Measurements from ENCODE around the gene CNPY3. TPM values are rescaled to one million over a fixed set of nuclear protein-coding genes. Genes with fewer than 3 reads are reported as not detected.

The CNPY3 gene
- total and polyA plus RNA-seq, 10 of the 15 experiments (the other 5 are each of a cell fraction or from before 2014, with no cell fraction given): 7.2 to 102 (median 73.6) TPM

DNA sequence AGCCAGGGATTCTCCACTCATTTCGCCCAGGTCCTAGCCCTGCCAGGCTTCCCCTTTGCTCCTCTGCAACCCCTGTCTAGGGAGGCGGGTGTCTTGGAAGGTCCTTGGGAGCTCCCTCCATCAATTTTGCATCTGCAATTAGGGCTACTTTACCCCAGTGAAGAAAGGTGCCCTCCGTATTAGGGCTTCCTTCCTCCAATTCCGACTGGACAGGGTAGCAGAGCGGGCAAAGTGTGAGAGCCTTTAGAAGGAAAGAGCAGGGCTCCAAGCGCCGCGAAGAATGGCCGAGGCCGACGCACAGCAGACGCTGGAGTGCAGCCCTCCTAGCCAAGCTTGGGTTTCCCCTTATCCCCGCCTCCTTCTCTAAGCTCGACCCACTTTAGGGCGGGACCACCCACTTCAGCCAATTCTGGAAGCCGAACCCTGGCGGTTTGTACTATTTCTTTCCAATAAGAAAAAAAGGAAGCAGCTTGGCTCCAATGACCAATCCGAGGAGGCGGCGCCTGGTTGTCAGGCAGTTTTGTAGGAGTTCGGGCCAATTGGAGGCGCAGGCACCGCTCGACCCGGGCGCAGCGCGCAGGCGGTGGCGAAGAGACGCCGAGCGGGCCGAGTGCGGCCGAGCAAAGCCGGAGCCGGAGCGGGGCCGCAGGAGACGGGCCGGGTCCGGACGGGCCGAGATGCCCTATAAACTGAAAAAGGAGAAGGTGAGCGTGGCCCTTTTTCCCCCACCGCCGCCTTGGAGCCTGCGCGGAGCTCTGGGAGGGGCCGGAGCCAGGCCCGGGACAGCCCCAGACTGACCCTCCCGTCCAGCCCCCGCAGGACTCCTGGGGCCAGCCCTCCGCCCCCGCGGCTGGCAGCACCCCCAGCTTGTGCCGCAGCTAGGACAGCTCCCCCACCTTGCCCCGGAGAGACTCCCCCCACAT lies 55.0 kb downstream of the CNPY3 start, which contains the start of gene PPP2R5D (continued):
- TF ChIP-seq, protein P1, sequence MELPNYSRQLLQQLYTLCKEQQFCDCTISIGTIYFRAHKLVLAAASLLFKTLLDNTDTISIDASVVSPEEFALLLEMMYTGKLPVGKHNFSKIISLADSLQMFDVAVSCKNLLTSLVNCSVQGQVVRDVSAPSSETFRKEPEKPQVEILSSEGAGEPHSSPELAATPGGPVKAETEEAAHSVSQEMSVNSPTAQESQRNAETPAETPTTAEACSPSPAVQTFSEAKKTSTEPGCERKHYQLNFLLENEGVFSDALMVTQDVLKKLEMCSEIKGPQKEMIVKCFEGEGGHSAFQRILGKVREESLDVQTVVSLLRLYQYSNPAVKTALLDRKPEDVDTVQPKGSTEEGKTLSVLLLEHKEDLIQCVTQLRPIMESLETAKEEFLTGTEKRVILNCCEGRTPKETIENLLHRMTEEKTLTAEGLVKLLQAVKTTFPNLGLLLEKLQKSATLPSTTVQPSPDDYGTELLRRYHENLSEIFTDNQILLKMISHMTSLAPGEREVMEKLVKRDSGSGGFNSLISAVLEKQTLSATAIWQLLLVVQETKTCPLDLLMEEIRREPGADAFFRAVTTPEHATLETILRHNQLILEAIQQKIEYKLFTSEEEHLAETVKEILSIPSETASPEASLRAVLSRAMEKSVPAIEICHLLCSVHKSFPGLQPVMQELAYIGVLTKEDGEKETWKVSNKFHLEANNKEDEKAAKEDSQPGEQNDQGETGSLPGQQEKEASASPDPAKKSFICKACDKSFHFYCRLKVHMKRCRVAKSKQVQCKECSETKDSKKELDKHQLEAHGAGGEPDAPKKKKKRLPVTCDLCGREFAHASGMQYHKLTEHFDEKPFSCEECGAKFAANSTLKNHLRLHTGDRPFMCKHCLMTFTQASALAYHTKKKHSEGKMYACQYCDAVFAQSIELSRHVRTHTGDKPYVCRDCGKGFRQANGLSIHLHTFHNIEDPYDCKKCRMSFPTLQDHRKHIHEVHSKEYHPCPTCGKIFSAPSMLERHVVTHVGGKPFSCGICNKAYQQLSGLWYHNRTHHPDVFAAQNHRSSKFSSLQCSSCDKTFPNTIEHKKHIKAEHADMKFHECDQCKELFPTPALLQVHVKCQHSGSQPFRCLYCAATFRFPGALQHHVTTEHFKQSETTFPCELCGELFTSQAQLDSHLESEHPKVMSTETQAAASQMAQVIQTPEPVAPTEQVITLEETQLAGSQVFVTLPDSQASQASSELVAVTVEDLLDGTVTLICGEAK (IDR thresholded peaks at IDR 0.05; ENCODE audit: borderline replicate concordance): no peak
- TF ChIP-seq ZNF274 (IDR thresholded peaks at IDR 0.05; ENCODE audit: insufficient read depth, insufficient read length): no peak
- TF ChIP-seq ATF2 (IDR thresholded peaks at IDR 0.05; ENCODE audit: low read length): no peak
- TF ChIP-seq RB1 (IDR thresholded peaks at IDR 0.05; ENCODE audit: borderline replicate concordance): no peak
- peak; percentile 39 for TF ChIP-seq FOS (IDR thresholded peaks at IDR 0.05; ENCODE audit: borderline replicate concordance, extremely low read depth, insufficient read length)
- TF ChIP-seq HDAC2 (IDR thresholded peaks at IDR 0.05): no peak
- peak; percentile 35 for TF ChIP-seq IKZF1 (conservative IDR thresholded peaks at IDR 0.05)
- TF ChIP-seq SP1 (IDR thresholded peaks at IDR 0.05; ENCODE audit: low read depth, low read length): peak; percentile 72
- no peak for TF ChIP-seq CBX3 (IDR thresholded peaks at IDR 0.05; ENCODE audit: borderline replicate concordance, low read depth)
- no peak for TF ChIP-seq MTA3 (IDR thresholded peaks at IDR 0.05; ENCODE audit: borderline replicate concordance, low read length)
- no peak for TF ChIP-seq IRF5 (IDR thresholded peaks at IDR 0.05; ENCODE audit: borderline replicate concordance)
- no peak for TF ChIP-seq EZH2 (IDR thresholded peaks at IDR 0.05; ENCODE audit: borderline replicate concordance, control insufficient read depth, low read depth, low read length)
- no peak for TF ChIP-seq CBX5 (IDR thresholded peaks at IDR 0.05; ENCODE audit: low read depth)
- no peak for TF ChIP-seq KAT2A (conservative IDR thresholded peaks at IDR 0.05; ENCODE audit: control insufficient read depth, low read depth, low read length)
- TF ChIP-seq WRNIP1 (IDR thresholded peaks at IDR 0.05; ENCODE audit: borderline replicate concordance, low read depth, low read length): no peak
- TF ChIP-seq ZBED1 (IDR thresholded peaks at IDR 0.05; ENCODE audit: borderline replicate concordance): no peak
- TF ChIP-seq CHD1 (IDR thresholded peaks at IDR 0.05; ENCODE audit: low read depth, low read length): no peak
- TF ChIP-seq TARDBP (IDR thresholded peaks at IDR 0.05; ENCODE audit: borderline replicate concordance): no peak
- no peak for TF ChIP-seq GABPA (IDR thresholded peaks at IDR 0.05; ENCODE audit: low read depth)
- peak; percentile 64; the same call in 1 of the 2 replicates for TF ChIP-seq SMAD5 (IDR thresholded peaks at IDR 0.05; ENCODE audit: low read depth)
- TF ChIP-seq, protein P2, sequence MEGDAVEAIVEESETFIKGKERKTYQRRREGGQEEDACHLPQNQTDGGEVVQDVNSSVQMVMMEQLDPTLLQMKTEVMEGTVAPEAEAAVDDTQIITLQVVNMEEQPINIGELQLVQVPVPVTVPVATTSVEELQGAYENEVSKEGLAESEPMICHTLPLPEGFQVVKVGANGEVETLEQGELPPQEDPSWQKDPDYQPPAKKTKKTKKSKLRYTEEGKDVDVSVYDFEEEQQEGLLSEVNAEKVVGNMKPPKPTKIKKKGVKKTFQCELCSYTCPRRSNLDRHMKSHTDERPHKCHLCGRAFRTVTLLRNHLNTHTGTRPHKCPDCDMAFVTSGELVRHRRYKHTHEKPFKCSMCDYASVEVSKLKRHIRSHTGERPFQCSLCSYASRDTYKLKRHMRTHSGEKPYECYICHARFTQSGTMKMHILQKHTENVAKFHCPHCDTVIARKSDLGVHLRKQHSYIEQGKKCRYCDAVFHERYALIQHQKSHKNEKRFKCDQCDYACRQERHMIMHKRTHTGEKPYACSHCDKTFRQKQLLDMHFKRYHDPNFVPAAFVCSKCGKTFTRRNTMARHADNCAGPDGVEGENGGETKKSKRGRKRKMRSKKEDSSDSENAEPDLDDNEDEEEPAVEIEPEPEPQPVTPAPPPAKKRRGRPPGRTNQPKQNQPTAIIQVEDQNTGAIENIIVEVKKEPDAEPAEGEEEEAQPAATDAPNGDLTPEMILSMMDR (IDR thresholded peaks at IDR 0.05 in 2 of 3, conservative IDR thresholded peaks at IDR 0.05 in 1 of 3; ENCODE audit: control insufficient read depth in 2 of 3, extremely low read depth in 1 of 3, insufficient read depth in 1 of 3, low read depth in 3 of 3, low read length in 3 of 3): no peak
- no peak for TF ChIP-seq SREBF2 (IDR thresholded peaks at IDR 0.05; ENCODE audit: low read length)

All from GM12878 (cell line).